Naive B cell (primary cell): ENCODE data around the gene PTPRF. TPM values are rescaled to one million over a fixed set of nuclear protein-coding genes. Genes with fewer than 3 reads are reported as not detected.
"Not testable (repeated sequence)": the region's sequence is repeated elsewhere in the genome, so short reads cannot be mapped to it uniquely, and the experiment has no call there.

ENCODE experiments used
- ATAC-seq, 2 donors: fragments of 150-1000 bp; cut with Tn5 transposase; 2 replicates each; pipeline ENCODE4 v1.10.0; 2021; ENCODE audit warnings: low read depth in 2 of 2, mild to moderate bottlenecking in 2 of 2, moderate library complexity in 2 of 2
- DNase-seq: peaks from one replicate; pipeline ENCODE4 v3.0.0; 2022
- H3K27ac Mint-ChIP-seq, 6 donors: one replicate each; pipeline ENCODE4 v1.8.0; 2020 to 2022; ENCODE audit warnings: mild to moderate bottlenecking in 6 of 6, mixed read lengths in 6 of 6, moderate library complexity in 5 of 6, inconsistent platforms in 2 of 6
- H3K27me3 Mint-ChIP-seq, 3 donors: one replicate each; pipeline ENCODE4 v1.8.0; 2021 to 2022; ENCODE audit warnings: mixed read lengths in 3 of 3, mild to moderate bottlenecking in 1 of 3
- H3K36me3 Mint-ChIP-seq, 2 donors: one replicate each; pipeline ENCODE4 v1.8.0; 2020 to 2022; ENCODE audit warnings: mixed read lengths in 2 of 2, inconsistent platforms in 1 of 2, mild to moderate bottlenecking in 1 of 2
- H3K4me1 Mint-ChIP-seq, 3 donors: one replicate each; pipeline ENCODE4 v1.8.0; 2020 to 2022; ENCODE audit warnings: mixed read lengths in 3 of 3, inconsistent platforms in 1 of 3, mild to moderate bottlenecking in 1 of 3, moderate library complexity in 1 of 3
- H3K4me3 Mint-ChIP-seq, 8 donors: one replicate each; pipeline ENCODE4 v1.8.0; 2020 to 2022; ENCODE audit warnings: mild to moderate bottlenecking in 8 of 8, mixed read lengths in 8 of 8, moderate library complexity in 8 of 8, inconsistent platforms in 2 of 8
- H3K9me3 Mint-ChIP-seq, 7 donors: one replicate each; pipeline ENCODE4 v1.8.0; 2020 to 2022; ENCODE audit warnings: mixed read lengths in 7 of 7, mild to moderate bottlenecking in 5 of 7, inconsistent platforms in 2 of 7, moderate library complexity in 1 of 7
- polyA plus RNA-seq, 6 donors: library from polyadenylated mRNA; unstranded; fragments of 300-500 nt; fragmentation: Illumina TruSeq; gene quantifications; one replicate each; pipeline ENCODE4 v1.2.3, GENCODE V29; 2021; ENCODE audit warnings: low read depth in 6 of 6

Gene PTPRF
- polyA plus RNA-seq = 1 to 10 TPM in 1 of 6 donors, under 1 TPM in 1, not detected in 4; 0.19 to 2.3 TPM

- ATAC-seq = peak; percentile 11 to 37
- peaks cover 41 to 63% (median 63%) of the 10 kb centered on the region in 3 donors for H3K27me3 Mint-ChIP-seq
- H3K4me1 Mint-ChIP-seq = peaks cover 16 to 20% (median 17%) of the 10 kb centered on the region in 3 donors
- DNase-seq = peak; percentile 13
- H3K27ac Mint-ChIP-seq = peak within 1 kb of the TSS in 4 of 6 donors; percentile 54 to 93 (median 86)
- peaks cover 0 to 2% (median 0%) of the 10 kb centered on the region in 7 donors for H3K9me3 Mint-ChIP-seq
- H3K36me3 Mint-ChIP-seq = peaks cover 0 to 16% of the 10 kb centered on the region in 2 donors
- peak within 1 kb of the TSS; percentile 84 to 94 (median 91) for H3K4me3 Mint-ChIP-seq
Observed at GRCh38 chr1:43530483-43531106, at the start of gene PTPRF. Gene PTPRF (plus strand): TSS chr1:43530883. CDS start chr1:43545076, 14,193 bp downstream.

GRCh38 chr1:43481491-43481890, 49.2 kb upstream of the PTPRF start:
- H3K27me3 Mint-ChIP-seq = peaks cover 8 to 18% (median 12%) of the 10 kb centered on the region in 3 donors
- H3K4me3 Mint-ChIP-seq = no peak overlapping the region
- H3K36me3 Mint-ChIP-seq = no peaks in the 10 kb centered on the region
- no peak for ATAC-seq
- peaks cover 0 to 7% (median 5%) of the 10 kb centered on the region in 7 donors for H3K9me3 Mint-ChIP-seq
- H3K27ac Mint-ChIP-seq = no peak overlapping the region
- DNase-seq = no peak
- no peaks in the 10 kb centered on the region for H3K4me1 Mint-ChIP-seq

- DNase-seq (no peak), ATAC-seq (no peak)
- Mint-ChIP-seq H3K36me3 (no peaks in the 10 kb centered on the region), H3K27ac (peak overlapping the region in 1 of 6 donors; percentile 69), H3K27me3 (peaks cover 8 to 18% (median 12%) of the 10 kb centered on the region in 3 donors), H3K9me3 (peaks cover 0 to 12% (median 10%) of the 10 kb centered on the region in 7 donors), H3K4me1 (no peaks in the 10 kb centered on the region), H3K4me3 (no peak overlapping the region)
Observed at GRCh38 chr1:43482215-43482614, 48.5 kb upstream of the PTPRF start.

GRCh38 chr1:43484367-43484766, 46.3 kb upstream of the PTPRF start:
- H3K4me1 Mint-ChIP-seq = no peaks in the 10 kb centered on the region
- peaks cover 3 to 14% (median 12%) of the 10 kb centered on the region in 3 donors for H3K27me3 Mint-ChIP-seq
- no peak overlapping the region for H3K4me3 Mint-ChIP-seq
- ATAC-seq = no peak
- DNase-seq = no peak
- H3K9me3 Mint-ChIP-seq = peaks cover 0 to 34% (median 29%) of the 10 kb centered on the region in 7 donors
- no peak overlapping the region for H3K27ac Mint-ChIP-seq
- peaks cover 10 to 18% of the 10 kb centered on the region in 2 donors for H3K36me3 Mint-ChIP-seq

- Mint-ChIP-seq H3K27ac (no peak overlapping the region), H3K4me1 (no peaks in the 10 kb centered on the region), H3K4me3 (no peak overlapping the region), H3K36me3 (peaks cover 10 to 37% of the 10 kb centered on the region in 2 donors), H3K27me3 (peaks cover 0 to 26% (median 7%) of the 10 kb centered on the region in 3 donors), H3K9me3 (peaks cover 10 to 67% (median 53%) of the 10 kb centered on the region in 7 donors)
- DNase-seq (no peak), ATAC-seq (no peak)
Observed at GRCh38 chr1:43488165-43488564, 42.5 kb upstream of the PTPRF start.

- no peak for DNase-seq
- no peak for ATAC-seq
- Mint-ChIP-seq H3K27ac (no peak overlapping the region), H3K4me1 (no peaks in the 10 kb centered on the region), H3K9me3 (peaks cover 10 to 66% (median 53%) of the 10 kb centered on the region in 7 donors), H3K36me3 (peaks cover 10 to 37% of the 10 kb centered on the region in 2 donors), H3K27me3 (peaks cover 5 to 38% (median 16%) of the 10 kb centered on the region in 3 donors), H3K4me3 (no peak overlapping the region)
Observed at GRCh38 chr1:43491061-43491460, 39.6 kb upstream of the PTPRF start.

GRCh38 chr1:43492826-43493225, 37.9 kb upstream of the PTPRF start:
- Mint-ChIP-seq H3K9me3 (peaks cover 10 to 49% (median 40%) of the 10 kb centered on the region in 7 donors), H3K4me3 (no peak overlapping the region), H3K36me3 (peaks cover 6 to 34% of the 10 kb centered on the region in 2 donors), H3K27ac (no peak overlapping the region), H3K4me1 (no peaks in the 10 kb centered on the region), H3K27me3 (peaks cover 5 to 38% (median 16%) of the 10 kb centered on the region in 3 donors)
- no peak for DNase-seq
- ATAC-seq = no peak

GRCh38 chr1:43493661-43494450, 36.8 kb upstream of the PTPRF start:
- H3K9me3 Mint-ChIP-seq = peaks cover 10 to 38% (median 31%) of the 10 kb centered on the region in 7 donors
- peaks cover 0 to 24% of the 10 kb centered on the region in 2 donors for H3K36me3 Mint-ChIP-seq
- no peak for ATAC-seq
- H3K27ac Mint-ChIP-seq = no peak overlapping the region
- H3K4me3 Mint-ChIP-seq = no peak overlapping the region
- peaks cover 5 to 38% (median 16%) of the 10 kb centered on the region in 3 donors for H3K27me3 Mint-ChIP-seq
- no peaks in the 10 kb centered on the region for H3K4me1 Mint-ChIP-seq
- no peak for DNase-seq

- Mint-ChIP-seq H3K4me1 (no peaks in the 10 kb centered on the region), H3K4me3 (no peak overlapping the region), H3K27ac (no peak overlapping the region), H3K36me3 (peaks cover 0 to 11% of the 10 kb centered on the region in 2 donors), H3K27me3 (peaks cover 5 to 30% (median 17%) of the 10 kb centered on the region in 3 donors), H3K9me3 (peaks cover 5 to 25% (median 18%) of the 10 kb centered on the region in 7 donors)
- ATAC-seq (no peak), DNase-seq (no peak)
Observed at GRCh38 chr1:43495204-43495603, 35.5 kb upstream of the PTPRF start.

GRCh38 chr1:43499898-43500297, 30.8 kb upstream of the PTPRF start:
- Mint-ChIP-seq H3K4me1 (no peaks in the 10 kb centered on the region), H3K36me3 (no peaks in the 10 kb centered on the region), H3K9me3 (peaks cover 0 to 5% (median 0%) of the 10 kb centered on the region in 7 donors), H3K4me3 (no peak overlapping the region), H3K27me3 (peaks cover 2 to 18% (median 16%) of the 10 kb centered on the region in 3 donors), H3K27ac (no peak overlapping the region)
- DNase-seq (no peak), ATAC-seq (no peak)

- H3K27me3 Mint-ChIP-seq = peaks cover 0 to 21% (median 19%) of the 10 kb centered on the region in 3 donors
- not testable (repeated sequence) for ATAC-seq, H3K36me3 Mint-ChIP-seq, H3K4me3 Mint-ChIP-seq, H3K4me1 Mint-ChIP-seq, H3K27ac Mint-ChIP-seq, DNase-seq, H3K9me3 Mint-ChIP-seq
Observed at GRCh38 chr1:43501806-43502205, 28.9 kb upstream of the PTPRF start.

- no peak for ATAC-seq
- Mint-ChIP-seq H3K4me3 (no peak overlapping the region), H3K9me3 (peaks cover 0 to 5% (median 0%) of the 10 kb centered on the region in 7 donors), H3K36me3 (no peaks in the 10 kb centered on the region), H3K27ac (no peak overlapping the region), H3K27me3 (peaks cover 0 to 39% (median 34%) of the 10 kb centered on the region in 3 donors), H3K4me1 (peaks cover 0 to 4% (median 0%) of the 10 kb centered on the region in 3 donors)
- no peak for DNase-seq
Observed at GRCh38 chr1:43503534-43503933, 27.1 kb upstream of the PTPRF start.

GRCh38 chr1:43505077-43505780, 25.5 kb upstream of the PTPRF start:
- ATAC-seq = no peak
- H3K27me3 Mint-ChIP-seq = peaks cover 0 to 41% (median 32%) of the 10 kb centered on the region in 3 donors
- H3K27ac Mint-ChIP-seq = no peak overlapping the region
- H3K4me3 Mint-ChIP-seq = no peak overlapping the region
- no peaks in the 10 kb centered on the region for H3K36me3 Mint-ChIP-seq
- peaks cover 0 to 4% (median 0%) of the 10 kb centered on the region in 3 donors for H3K4me1 Mint-ChIP-seq
- peaks cover 0 to 5% (median 0%) of the 10 kb centered on the region in 7 donors for H3K9me3 Mint-ChIP-seq
- DNase-seq = no peak
